Hindlimb muscle (tissue), 1 donor: ENCODE data around the gene TSN. TPM values are rescaled to one million over a fixed set of nuclear protein-coding genes. Genes with fewer than 3 reads are reported as not detected.
A peak's percentile ranks its signal among the peaks of the same experiment; 100 is the strongest.
"Not testable (repeated sequence)": the region's sequence is repeated elsewhere in the genome, so short reads cannot be mapped to it uniquely, and the experiment has no call there.

ENCODE experiments used
- DNase-seq: peaks from one replicate; pipeline ENCODE4 v3.0.0-alpha.2; 2013
- polyA plus RNA-seq: library from polyadenylated mRNA; unstranded; fragments of 120-200 nt; gene quantifications from one replicate; pipeline ENCODE4 v1.2.1, GENCODE V29; 2013; ENCODE audit not compliant: insufficient read length

TSN gene
- 44.2 TPM for polyA plus RNA-seq

- DNase-seq, result peak; percentile 100
These were observed at the start of gene TSN for GRCh38 chr2:121755237-121756111. Gene TSN (plus strand): TSS chr2:121755651. CDS start chr2:121755780, 129 bp downstream.

- DNase-seq, result no peak
These were observed 49.5 kb upstream of the TSN start for GRCh38 chr2:121705958-121706357.

GRCh38 chr2:121707344-121707919 is 48.0 kb upstream of the TSN start:
- no peak for DNase-seq

- DNase-seq, result no peak
These were observed 47.5 kb upstream of the TSN start for GRCh38 chr2:121707920-121708361.

- no peak for DNase-seq
These were observed 45.5 kb upstream of the TSN start for GRCh38 chr2:121709776-121710469.

GRCh38 chr2:121710470-121711170 is 44.8 kb upstream of the TSN start:
- DNase-seq, result no peak

GRCh38 chr2:121711481-121711880 is 44.0 kb upstream of the TSN start:
- DNase-seq, result not testable (repeated sequence)

GRCh38 chr2:121716126-121716525 is 39.3 kb upstream of the TSN start:
- no peak for DNase-seq

- no peak for DNase-seq
These were observed 37.9 kb upstream of the TSN start for GRCh38 chr2:121717529-121717928.

- no peak for DNase-seq
These were observed 33.5 kb upstream of the TSN start for GRCh38 chr2:121721926-121722325.

GRCh38 chr2:121722479-121722878 is 33.0 kb upstream of the TSN start:
- DNase-seq, result no peak

- no peak for DNase-seq
These were observed 32.1 kb upstream of the TSN start for GRCh38 chr2:121723316-121723715.

- DNase-seq, result no peak
These were observed 28.1 kb upstream of the TSN start for GRCh38 chr2:121727332-121727731.

- no peak for DNase-seq
These were observed 27.5 kb upstream of the TSN start for GRCh38 chr2:121727950-121728349.

- no peak for DNase-seq
These were observed 24.1 kb upstream of the TSN start for GRCh38 chr2:121731366-121731765.

- not testable (repeated sequence) for DNase-seq
These were observed 20.9 kb upstream of the TSN start for GRCh38 chr2:121734544-121734943.

GRCh38 chr2:121735518-121736074 is 19.9 kb upstream of the TSN start:
- no peak for DNase-seq

GRCh38 chr2:121736140-121736461 is 19.4 kb upstream of the TSN start:
- DNase-seq, result no peak

GRCh38 chr2:121736462-121737336 is 18.8 kb upstream of the TSN start, which contains the start of gene NIFK:
Gene NIFK (minus strand): TSS chr2:121736875. CDS start chr2:121736850, 25 bp downstream.
- peak; percentile 96 for DNase-seq

GRCh38 chr2:121740973-121741372 is 14.5 kb upstream of the TSN start:
- no peak for DNase-seq

GRCh38 chr2:121741450-121741849 is 14.0 kb upstream of the TSN start:
- no peak for DNase-seq
